ENCODE measurements around the gene REM1.
"Not testable (repeated sequence)": the region's sequence is repeated elsewhere in the genome, so short reads cannot be mapped to it uniquely, and the experiment has no call there.

Gene REM1, protein sequence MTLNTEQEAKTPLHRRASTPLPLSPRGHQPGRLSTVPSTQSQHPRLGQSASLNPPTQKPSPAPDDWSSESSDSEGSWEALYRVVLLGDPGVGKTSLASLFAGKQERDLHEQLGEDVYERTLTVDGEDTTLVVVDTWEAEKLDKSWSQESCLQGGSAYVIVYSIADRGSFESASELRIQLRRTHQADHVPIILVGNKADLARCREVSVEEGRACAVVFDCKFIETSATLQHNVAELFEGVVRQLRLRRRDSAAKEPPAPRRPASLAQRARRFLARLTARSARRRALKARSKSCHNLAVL

DNA sequence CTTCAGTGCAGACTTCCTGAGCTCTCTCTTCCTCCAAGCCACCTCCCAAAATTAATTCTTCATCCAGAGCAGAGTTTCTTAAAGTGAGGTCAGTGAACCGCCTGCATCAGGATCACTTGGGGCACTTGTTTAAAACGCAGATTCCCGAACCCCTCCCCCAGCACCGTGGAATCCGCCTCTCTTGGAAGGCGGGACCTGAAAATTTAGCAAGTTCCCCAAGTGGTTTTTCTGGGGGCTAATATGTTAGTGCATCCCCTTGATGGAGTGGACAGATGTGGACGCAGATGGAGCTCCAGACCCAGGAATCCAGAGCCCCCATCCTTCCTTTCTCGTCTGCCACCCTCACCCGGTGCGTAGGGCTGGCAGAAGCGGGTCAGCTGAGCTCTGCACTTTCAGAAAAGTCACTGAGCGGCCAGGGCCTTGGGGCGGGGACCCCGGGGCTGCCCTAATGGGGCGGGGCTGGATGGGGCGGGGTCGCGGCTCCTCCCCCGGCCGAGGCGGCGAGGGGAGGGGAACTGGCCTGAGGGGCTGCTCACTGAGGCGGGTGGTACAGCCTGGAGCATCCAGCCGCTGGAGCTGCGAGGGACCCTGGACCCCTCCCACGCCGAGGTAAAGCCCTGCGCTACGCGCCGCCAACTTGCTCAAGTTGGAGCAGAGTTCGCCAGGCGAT, at the start of gene REM1, which contains the start of gene DEFB124:
REM1 (plus strand) TSS at position 531 of the 670 bp plus-strand sequence. CDS start 1,158 bp downstream, outside the sequence.
DEFB124 (minus strand) TSS at position 370 of the 670 bp plus-strand sequence. CDS start 2,114 bp downstream, outside the sequence.
- DNase-seq (ENCODE audit: insufficient read length, low spot score) (no peak), FAIRE-seq (no peak)
- TF ChIP-seq, protein P1, sequence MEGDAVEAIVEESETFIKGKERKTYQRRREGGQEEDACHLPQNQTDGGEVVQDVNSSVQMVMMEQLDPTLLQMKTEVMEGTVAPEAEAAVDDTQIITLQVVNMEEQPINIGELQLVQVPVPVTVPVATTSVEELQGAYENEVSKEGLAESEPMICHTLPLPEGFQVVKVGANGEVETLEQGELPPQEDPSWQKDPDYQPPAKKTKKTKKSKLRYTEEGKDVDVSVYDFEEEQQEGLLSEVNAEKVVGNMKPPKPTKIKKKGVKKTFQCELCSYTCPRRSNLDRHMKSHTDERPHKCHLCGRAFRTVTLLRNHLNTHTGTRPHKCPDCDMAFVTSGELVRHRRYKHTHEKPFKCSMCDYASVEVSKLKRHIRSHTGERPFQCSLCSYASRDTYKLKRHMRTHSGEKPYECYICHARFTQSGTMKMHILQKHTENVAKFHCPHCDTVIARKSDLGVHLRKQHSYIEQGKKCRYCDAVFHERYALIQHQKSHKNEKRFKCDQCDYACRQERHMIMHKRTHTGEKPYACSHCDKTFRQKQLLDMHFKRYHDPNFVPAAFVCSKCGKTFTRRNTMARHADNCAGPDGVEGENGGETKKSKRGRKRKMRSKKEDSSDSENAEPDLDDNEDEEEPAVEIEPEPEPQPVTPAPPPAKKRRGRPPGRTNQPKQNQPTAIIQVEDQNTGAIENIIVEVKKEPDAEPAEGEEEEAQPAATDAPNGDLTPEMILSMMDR (IDR thresholded peaks at IDR 0.05; ENCODE audit: insufficient read depth, missing control alignments), result no peak

DNA sequence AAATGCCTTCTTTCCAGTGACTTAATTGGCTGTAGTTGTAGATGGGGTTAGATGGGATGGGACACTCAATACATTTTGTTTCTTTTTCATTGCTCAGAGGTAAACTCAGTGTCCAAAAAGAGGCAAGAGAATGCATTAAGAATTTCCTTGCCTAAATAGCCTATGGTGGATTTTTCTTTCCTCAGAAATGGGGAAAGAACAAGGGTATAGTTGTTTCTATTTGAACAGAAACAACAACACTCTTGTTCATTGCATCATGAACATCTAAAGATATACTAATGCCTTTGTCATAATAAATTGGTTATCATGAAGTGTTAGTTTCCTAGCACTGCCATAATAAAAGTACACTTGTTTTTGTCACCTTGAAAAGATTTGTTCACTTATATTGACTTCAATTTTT, 49.3 kb upstream of the REM1 start:
- TF ChIP-seq, protein P1 (IDR thresholded peaks at IDR 0.05; ENCODE audit: insufficient read depth, missing control alignments), result no peak
- FAIRE-seq (no peak), DNase-seq (ENCODE audit: insufficient read length, low spot score) (no peak)

DNA sequence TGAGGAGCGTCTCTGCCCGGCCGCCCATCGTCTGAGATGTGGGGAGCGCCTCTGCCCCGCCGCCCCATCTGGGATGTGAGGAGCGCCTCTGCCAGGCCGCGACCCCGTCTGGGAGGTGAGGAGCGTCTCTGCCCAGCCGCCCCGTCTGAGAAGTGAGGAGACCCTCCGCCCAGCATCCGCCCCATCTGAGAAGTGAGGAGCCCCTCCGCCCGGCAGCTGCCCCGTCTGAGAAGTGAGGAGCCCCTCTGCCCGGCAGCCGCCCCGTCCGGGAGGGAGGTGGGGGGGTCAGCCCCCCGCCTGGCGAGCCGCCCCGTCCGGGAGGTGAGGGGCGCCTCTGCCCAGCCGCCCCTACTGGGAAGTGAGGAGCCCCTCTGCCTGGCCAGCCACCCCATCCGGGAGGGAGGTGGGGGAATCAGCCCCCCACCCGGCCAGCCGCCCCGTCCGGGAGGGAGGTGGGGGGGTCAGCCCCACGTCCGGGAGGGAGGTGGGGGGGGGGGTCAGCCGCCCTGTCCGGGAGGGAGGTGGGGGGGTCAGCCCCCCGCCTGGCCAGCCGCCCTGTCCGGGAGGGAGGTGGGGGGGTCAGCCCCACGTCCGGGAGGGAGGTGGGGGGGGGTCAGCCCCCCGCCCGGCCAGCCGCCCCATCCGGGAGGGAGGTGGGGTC, 48.1 kb upstream of the REM1 start:
- not testable (repeated sequence) for DNase-seq (ENCODE audit: insufficient read length, low spot score); FAIRE-seq

DNA sequence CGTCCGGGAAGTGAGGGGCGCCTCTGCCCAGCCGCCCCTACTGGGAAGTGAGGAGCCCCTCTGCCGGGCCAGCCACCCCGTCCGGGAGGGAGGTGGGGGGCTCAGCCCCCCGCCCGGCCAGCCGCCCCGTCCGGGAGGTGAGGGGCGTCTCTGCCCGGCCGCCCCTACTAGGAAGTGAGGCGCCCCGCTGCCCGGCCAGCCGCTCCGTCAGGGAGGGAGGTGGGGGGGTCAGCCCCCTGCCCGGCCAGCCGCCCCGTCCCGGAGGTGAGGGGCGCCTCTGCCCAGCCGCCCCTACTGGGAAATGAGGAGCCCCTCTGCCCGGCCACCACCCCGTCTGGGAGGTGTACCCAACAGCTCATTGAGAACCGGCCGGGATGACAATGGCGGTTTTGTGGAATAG, 47.5 kb upstream of the REM1 start:
- not testable (repeated sequence) for FAIRE-seq; DNase-seq (ENCODE audit: insufficient read length, low spot score)

DNA sequence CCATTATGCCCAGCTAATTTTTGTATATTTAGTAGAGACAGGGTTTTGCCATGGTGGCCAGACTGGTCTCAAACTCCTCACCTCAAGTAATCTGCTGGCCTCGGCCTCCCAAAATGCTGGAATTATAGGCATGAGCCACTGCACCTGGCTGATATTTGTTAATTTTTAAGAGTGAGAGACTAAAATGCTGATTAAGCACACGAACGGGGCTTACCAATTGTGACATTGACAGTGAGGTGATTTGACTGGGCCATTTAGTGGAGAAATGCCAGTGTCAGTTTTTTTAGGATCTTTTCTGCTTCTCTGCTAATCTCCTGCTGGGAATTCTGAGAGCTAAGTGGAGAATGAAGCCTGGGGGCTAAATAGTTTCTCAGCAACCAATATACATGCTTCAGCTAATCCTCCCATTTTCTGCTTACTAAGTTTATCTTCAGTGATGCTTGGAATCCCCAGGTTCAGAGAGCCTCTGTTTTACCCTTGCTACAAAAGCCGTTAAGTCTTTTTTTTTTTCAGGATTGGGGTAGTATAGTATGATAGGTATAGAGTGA, 44.4 kb upstream of the REM1 start:
- no peak for FAIRE-seq
- no peak for DNase-seq (ENCODE audit: insufficient read length, low spot score)
- TF ChIP-seq, protein P1 (IDR thresholded peaks at IDR 0.05; ENCODE audit: insufficient read depth, missing control alignments), result no peak

DNA sequence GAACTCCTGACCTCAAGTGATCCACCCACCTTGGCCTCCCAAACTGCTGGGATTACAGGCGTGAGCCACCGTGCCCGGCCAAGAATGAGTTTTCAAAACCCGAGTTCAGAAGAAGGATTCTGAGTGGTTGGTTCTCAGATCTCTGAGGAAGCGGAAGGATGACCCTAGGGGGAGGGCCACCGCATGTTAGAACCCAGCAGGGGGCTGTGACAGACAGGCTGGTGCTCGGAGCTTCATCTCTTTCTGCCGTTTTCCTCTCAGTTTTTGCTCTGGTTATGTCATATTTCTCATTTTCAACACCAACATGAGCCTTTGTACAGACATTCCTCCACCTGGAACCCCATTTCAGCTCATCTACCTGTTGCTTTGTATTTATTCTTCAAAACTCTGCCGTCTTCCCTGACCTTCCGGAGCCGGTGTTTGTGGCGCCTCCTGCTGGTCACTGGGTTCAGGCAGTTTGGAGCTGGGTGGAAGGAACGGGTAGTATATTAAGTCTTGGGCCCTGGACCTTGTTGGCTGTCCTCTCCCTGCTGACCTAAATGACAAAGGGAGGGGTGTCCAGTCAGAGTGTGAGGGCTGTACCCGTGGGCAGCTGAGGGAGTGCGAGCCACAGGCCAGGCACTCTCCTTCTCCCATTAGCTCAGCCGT, 35.0 kb upstream of the REM1 start, which contains the start of gene DEFB123:
DEFB123 (plus strand) TSS at position 621 of the 648 bp plus-strand sequence. CDS start 67 bp downstream, outside the sequence.
- DNase-seq (ENCODE audit: insufficient read length, low spot score), result no peak
- TF ChIP-seq, protein P1 (IDR thresholded peaks at IDR 0.05; ENCODE audit: insufficient read depth, missing control alignments), result no peak
- no peak for FAIRE-seq

DNA sequence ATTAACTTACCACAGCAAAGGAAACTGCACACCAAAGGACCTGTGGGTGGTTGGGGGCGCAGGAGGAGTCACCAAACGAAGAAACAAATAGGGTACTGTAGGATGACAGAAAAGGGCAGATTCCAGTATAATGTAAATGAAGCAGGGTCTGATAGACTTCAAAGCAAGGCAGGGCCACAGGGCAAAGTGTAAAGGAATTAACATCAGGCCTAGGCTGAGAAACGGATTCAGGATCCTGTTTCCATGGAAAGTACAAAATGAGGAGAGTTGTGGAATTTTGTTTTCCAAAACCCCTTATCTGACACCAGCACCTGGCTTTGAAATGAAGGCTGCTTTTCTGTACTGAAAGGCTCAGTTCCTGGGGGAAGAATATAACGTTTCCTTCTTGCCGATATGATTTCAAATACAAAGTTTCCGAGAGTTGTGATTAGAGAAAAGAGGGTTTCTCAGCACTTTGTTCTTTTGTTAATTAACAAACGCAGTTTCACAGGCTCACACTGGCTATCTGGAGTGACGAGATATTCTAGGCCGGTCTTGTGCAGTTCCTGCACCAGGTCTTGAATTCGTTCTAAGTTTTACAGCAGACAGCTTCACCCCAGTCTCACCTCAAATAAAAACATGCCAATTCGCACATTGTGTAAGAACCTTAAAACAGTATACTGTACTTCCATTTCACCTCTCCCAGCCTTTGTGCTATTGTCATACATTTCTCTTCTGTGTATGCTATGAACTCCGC, 28.8 kb upstream of the REM1 start:
- FAIRE-seq (no peak), DNase-seq (ENCODE audit: insufficient read length, low spot score) (no peak)
- TF ChIP-seq, protein P1 (IDR thresholded peaks at IDR 0.05; ENCODE audit: insufficient read depth, missing control alignments), result no peak

Data from D721Med (cell line).